SK-N-DZ (cell line): Measurements from ENCODE around the gene UGP2.
"Not testable (repeated sequence)": the region's sequence is repeated elsewhere in the genome, so short reads cannot be mapped to it uniquely, and the experiment has no call there.

Source experiments
- DNase-seq: peaks from one replicate; pipeline ENCODE4 v3.0.0-alpha.2; 2015; ENCODE audit warnings: low spot score
- small RNA-seq, 2 experiments: library from RNA; depleted of rRNA; stranded (forward); fragments of <200 nt; gene quantifications; one replicate each; pipeline ENCODE3, GENCODE V24; 2014

The UGP2 gene

DNA sequence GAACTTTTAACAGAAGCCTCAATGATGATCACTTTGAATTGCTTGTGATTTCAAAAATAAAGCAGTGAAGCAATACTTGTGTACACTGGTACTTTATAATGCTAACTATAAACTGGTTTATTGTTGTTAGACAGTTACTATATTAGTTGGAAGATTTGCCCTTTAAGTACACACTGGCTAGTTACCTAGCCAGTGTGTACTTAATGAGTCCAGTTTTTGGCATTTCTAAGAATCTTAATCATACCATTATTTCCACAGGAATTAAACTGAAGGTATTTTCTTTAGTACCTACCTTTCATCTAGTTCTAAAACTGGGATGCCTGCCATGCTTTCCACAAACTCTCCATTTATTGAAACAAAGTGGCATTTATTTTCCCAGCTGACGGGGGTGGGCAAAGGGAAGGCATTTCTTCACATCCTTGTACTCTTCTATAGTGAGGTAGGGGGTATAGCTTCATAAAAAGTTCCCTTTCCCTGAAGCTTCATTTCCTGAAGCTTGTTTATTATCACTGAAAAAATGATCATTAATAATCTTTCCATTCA lies 49.9 kb downstream of the UGP2 start:
- no peak for DNase-seq

GRCh38 chr2:63893163-63893562 lies 51.5 kb downstream of the UGP2 start:
- no peak for DNase-seq

- DNase-seq: no peak
Observed at GRCh38 chr2:63894167-63894566, 52.5 kb downstream of the UGP2 start.

DNA sequence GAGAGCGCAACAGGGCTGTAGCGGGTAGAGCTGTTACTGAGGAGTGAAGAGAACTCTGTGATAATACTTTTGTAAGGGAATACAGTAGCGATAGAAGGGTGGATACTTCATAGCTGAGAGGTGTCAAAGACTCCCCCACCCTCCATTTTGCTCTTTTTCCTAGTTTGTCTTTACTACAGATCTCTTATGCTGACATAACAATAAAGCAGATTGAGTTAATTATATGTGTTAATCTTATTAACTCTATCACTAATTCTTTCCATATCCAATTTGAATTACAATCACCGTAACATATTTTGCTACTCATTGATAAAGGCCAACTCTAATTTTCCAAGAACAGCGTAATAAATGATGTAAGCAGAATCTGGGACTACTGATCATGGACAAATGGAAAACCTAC lies 57.1 kb downstream of the UGP2 start:
- DNase-seq: no peak

GRCh38 chr2:63899639-63900038 lies 57.9 kb downstream of the UGP2 start:
- DNase-seq: no peak

GRCh38 chr2:63902149-63902548 lies 60.5 kb downstream of the UGP2 start:
- no peak for DNase-seq

- DNase-seq: no peak
Observed at GRCh38 chr2:63903003-63903402, 61.3 kb downstream of the UGP2 start.

- DNase-seq: no peak
Observed at GRCh38 chr2:63914311-63914710, 72.6 kb downstream of the UGP2 start.

GRCh38 chr2:63926815-63927214 lies 85.1 kb downstream of the UGP2 start:
- no peak for DNase-seq

DNA sequence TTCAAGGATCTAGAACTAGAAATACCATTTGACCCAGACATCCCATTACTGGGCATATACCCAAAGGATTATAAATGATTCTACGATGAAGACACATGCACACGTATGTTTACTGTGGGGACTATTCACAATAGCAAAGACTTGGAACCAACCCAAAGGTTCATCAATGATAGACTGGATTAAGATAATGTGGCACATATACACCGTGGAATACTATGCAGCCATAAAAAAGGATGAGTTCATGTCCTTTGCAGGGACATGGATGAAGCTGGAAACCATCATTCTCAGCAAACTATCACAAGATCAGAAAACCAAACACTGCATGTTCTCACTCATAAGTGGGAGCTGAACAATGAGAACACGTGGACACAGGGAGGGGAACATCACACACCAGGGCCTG lies 90.4 kb downstream of the UGP2 start:
- DNase-seq: not testable (repeated sequence)

Small RNAs within 50 kb of the gene (small RNA-seq; reads per million reads assigned to genes)
- gene RF01293: 0 reads per million in 2 experiments
